ENCODE data around the gene STAT2.
"Not testable (repeated sequence)": the region's sequence is repeated elsewhere in the genome, so short reads cannot be mapped to it uniquely, and the experiment has no call there.

The STAT2 gene

DNA sequence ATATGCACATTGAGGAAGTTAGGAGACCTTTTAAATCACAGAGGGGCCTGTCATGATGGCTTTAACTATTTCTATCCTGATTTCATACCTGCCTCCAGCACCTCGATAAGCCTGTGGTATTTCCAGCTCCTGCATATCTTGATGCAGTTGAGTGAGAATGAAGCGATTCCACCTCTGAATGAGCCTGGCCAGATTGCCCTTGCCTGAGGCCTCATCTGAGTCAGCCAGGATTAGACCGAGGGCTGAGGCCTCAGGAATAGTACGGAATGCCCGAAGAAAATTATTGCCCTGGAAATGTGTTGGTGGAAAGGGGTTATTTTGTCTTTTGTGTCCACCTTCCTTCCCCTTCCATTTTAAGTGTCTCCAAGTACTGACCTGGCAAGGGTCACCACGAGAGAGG lies 35.7 kb downstream of the STAT2 start:
- TF ChIP-seq GATA1 (IDR thresholded peaks at IDR 0.05; ENCODE audit: low read depth, low read length) (no peak), POLR2A (IDR thresholded peaks at IDR 0.05; ENCODE audit: low read length) (no peak)
- DNase-seq, result no peak

DNA sequence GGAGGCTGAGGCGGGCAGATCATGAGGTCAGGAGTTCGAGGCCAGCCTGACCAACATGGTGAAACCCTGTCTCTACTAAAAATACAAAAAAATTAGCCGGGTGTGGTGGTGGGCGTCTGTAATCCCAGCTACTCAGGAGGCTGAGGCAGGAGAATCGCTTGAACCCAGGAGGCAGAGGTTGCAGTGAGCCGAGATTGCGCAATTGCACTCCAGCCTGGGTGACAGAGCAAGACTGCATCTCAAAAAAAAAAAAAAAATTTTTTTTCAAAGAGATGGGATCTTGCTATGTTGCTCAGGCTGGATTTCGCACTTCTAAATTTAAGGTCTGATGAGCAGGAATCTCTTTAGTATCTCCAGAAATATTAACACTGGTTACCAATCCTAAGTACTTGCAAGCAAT lies 38.3 kb downstream of the STAT2 start:
- DNase-seq, result not testable (repeated sequence)

- TF ChIP-seq POLR2A (IDR thresholded peaks at IDR 0.05; ENCODE audit: low read length), result no peak
- TF ChIP-seq GATA1 (IDR thresholded peaks at IDR 0.05; ENCODE audit: low read depth, low read length), result no peak
- peak in 1 of 2 experiments; percentile 37 for DNase-seq
These were observed 38.9 kb downstream of the STAT2 start for GRCh38 chr12:56321027-56321426.

GRCh38 chr12:56317675-56318074 lies 42.2 kb downstream of the STAT2 start:
- TF ChIP-seq GATA1 (IDR thresholded peaks at IDR 0.05; ENCODE audit: low read depth, low read length) (no peak), POLR2A (IDR thresholded peaks at IDR 0.05; ENCODE audit: low read length) (no peak)
- DNase-seq, result no peak

- TF ChIP-seq GATA1 (IDR thresholded peaks at IDR 0.05; ENCODE audit: low read depth, low read length) (no peak), POLR2A (IDR thresholded peaks at IDR 0.05; ENCODE audit: low read length) (peak; percentile 85)
- peak; percentile 96 to 97 for DNase-seq
These were observed 44.1 kb downstream of the STAT2 start, which contains the start of gene CNPY2 for GRCh38 chr12:56315622-56316473. Gene CNPY2 (minus strand): TSS chr12:56315988. CDS start chr12:56315217, 771 bp downstream.

DNA sequence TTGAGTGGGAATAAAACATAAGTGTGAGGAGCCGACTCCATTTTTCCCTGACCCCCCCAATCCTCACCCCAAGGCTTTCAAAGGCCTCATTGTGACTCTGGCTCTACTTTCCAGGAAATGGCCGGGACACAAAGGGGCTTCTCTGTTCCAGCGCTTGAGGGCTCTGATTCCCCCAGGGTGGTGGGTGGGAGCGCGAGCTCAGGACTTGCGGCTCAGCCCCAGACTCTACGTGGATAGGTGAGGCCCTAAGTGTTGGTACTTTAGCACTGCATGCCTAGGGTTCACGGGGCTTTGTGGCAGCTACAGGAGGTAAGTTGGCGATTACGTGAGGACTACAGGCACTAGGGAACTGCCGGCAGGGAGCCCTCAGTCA lies 44.7 kb downstream of the STAT2 start:
- no peak for TF ChIP-seq GATA1 (IDR thresholded peaks at IDR 0.05; ENCODE audit: low read depth, low read length)
- TF ChIP-seq POLR2A (IDR thresholded peaks at IDR 0.05; ENCODE audit: low read length), result no peak
- peak in 1 of 2 experiments; percentile 63 for DNase-seq

GRCh38 chr12:56311003-56311402 lies 48.9 kb downstream of the STAT2 start:
- no peak for DNase-seq
- TF ChIP-seq POLR2A (IDR thresholded peaks at IDR 0.05; ENCODE audit: low read length) (no peak), GATA1 (IDR thresholded peaks at IDR 0.05; ENCODE audit: low read depth, low read length) (no peak)

GRCh38 chr12:56308714-56309113 lies 51.2 kb downstream of the STAT2 start:
- TF ChIP-seq POLR2A (IDR thresholded peaks at IDR 0.05; ENCODE audit: low read length), result no peak
- TF ChIP-seq GATA1 (IDR thresholded peaks at IDR 0.05; ENCODE audit: low read depth, low read length), result no peak
- no peak for DNase-seq

DNA sequence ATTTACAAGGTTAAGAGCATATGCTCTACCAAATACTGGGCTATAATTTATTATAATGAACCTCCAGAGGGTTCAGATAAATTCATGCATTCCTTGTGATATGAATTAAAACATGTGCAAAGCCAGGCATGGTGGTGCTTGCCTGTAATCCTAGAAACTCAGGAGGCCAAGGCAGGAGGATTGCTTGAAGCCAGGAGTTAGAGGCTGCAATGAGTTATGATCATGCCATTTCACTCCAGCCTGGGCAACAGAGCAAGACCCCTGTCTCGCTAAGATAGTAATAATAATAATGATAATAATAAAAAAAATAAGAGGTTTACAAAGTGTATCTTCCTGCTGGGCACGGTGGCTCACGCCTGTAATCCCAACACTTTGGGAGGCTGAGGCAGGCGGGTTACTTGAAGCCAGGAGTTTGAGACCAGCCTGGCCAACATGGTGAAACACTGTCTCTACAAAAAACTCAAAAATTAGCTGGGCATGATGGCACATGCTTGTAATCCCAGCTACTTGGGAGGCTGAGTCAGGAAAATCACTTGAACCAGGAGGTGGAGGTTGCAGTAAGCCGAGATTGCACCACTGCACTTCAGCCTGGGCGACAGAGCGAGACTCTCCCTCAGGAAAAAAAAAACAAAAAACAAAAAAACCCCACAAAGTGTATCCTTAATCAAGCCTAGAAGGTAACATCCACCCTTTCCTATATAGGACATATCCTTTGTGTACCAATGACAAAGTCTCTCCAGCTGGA lies 52.5 kb downstream of the STAT2 start:
- DNase-seq, result no peak
- TF ChIP-seq GATA1 (IDR thresholded peaks at IDR 0.05; ENCODE audit: low read depth, low read length) (no peak), POLR2A (IDR thresholded peaks at IDR 0.05; ENCODE audit: low read length) (no peak)

DNA sequence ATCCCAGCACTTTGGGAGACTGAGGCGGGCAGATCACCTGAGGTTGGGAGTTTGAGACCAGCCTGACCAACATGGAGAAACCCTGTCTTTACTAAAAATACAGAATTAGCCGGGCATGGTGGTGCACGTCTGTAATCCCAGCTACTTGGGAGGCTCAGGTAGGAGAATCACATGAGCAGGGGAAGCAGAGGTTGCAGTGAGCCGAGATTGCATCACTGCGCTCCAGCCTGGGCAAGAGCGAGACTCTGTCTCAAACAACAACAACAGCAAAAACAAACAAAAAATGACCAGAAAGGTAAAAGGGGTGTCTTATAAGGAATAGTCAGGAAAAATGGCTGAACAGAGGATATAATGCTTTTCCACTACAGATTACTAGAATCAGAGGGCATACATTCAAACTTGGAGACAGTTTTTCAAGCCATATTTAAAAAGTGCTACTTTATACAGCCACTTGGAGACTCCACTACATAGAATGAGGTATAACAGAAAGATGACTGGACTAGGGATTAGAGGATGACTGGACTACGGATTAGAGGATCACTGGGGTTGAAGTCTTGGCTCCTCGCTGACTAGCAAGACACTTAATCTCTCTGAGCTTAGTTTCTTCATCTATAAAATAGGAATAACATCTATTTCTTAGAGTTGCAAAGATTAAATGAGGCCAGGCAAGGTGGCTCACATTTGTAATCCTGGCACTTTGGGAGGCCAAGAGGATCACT lies 54.9 kb downstream of the STAT2 start:
- TF ChIP-seq GATA1 (IDR thresholded peaks at IDR 0.05; ENCODE audit: low read depth, low read length) (no peak), POLR2A (IDR thresholded peaks at IDR 0.05; ENCODE audit: low read length) (no peak)
- DNase-seq, result no peak

- no peak for TF ChIP-seq GATA1 (IDR thresholded peaks at IDR 0.05; ENCODE audit: low read depth, low read length)
- TF ChIP-seq POLR2A (IDR thresholded peaks at IDR 0.05; ENCODE audit: low read length), result no peak
- no peak for DNase-seq
These were observed 55.6 kb downstream of the STAT2 start for GRCh38 chr12:56304276-56304675.

DNA sequence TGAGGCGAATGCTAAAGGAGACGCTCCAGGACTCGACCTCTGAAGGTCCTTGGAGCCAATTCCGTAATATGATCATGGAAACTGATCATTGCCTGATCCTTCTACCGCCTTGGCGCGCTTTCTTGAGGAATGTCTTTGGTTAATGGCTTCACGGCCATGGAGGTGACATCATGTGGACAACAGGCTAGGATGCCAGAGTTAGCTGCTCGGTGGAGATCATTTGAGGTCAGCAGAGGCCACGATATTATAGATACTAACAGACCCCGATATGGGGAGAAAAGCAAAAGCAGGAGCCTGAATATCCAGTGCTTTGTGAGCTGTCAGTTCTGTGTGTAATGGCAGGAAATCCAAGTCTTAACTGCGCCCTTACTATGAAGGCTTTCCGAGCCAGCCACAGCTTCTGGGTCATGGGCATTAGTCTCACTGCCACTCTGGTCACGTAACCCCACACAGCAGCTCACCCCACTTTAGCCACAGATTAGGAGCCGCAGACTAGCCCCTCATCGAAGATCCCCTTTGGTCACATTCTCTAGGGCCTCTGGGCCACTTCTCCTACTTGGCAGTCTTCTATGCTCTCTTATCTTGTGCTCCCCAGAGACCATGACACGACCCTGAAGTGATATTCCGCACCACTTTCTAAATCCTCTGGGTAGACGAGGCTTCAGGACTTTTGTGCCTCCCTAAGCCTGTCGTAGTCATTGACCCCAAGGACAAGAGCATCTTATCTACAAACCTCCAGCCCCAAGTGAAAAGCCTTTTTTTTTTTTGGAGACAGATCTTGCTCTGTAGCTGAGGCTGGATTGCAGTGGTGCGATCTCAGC lies 59.1 kb downstream of the STAT2 start:
- DNase-seq, result peak; percentile 69 to 85
- TF ChIP-seq GATA1 (IDR thresholded peaks at IDR 0.05; ENCODE audit: low read depth, low read length) (no peak), POLR2A (IDR thresholded peaks at IDR 0.05; ENCODE audit: low read length) (peak; percentile 12)

Measured in erythroblast (primary cell).